ENCODE results near the gene ZSWIM6. TPM values are rescaled to one million over a fixed set of nuclear protein-coding genes. Genes with fewer than 3 reads are reported as not detected.

ZSWIM6 gene
- total and polyA plus RNA-seq, 2 experiments from 2014 or later: 9.0 to 12.7 TPM

DNA sequence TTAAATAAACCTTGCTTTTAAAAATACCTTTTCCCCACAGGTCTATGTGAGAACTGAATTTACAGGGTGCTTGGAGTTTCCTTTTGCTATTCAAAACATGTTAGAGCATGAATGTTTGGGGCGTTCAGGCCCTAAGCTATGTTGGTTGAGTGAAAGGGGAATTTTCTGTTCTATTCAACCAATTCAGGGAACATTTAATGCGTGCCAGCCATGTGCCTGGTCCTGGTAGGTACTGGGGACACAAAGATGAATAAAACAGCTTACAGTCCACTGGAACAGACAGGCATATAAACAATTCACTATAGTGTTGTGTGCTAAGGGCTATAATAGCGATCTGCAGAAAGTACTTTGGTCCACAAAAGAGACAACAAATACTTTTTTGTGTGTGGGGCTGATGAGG is 108.5 kb downstream of the ZSWIM6 start:
- peaks cover 14% of the 10 kb centered on the region for H3K9me3 ChIP-seq (ENCODE audit: low read depth)
- H2AFZ ChIP-seq: no peak overlapping the region
- WGBS (ENCODE audit: low lambda C conversion rate, missing lambda C conversion rate): 88% methylated on average over 3 of the region's 3 CpGs
- H4K20me1 ChIP-seq (ENCODE audit: insufficient read depth, poor library complexity, severe bottlenecking): peaks cover 18% of the 10 kb centered on the region
- no peak for TF ChIP-seq EZH2phosphoT487 (IDR thresholded peaks at IDR 0.05; ENCODE audit: low read depth, severe bottlenecking, unreplicated experiment)
- TF ChIP-seq, protein P1, sequence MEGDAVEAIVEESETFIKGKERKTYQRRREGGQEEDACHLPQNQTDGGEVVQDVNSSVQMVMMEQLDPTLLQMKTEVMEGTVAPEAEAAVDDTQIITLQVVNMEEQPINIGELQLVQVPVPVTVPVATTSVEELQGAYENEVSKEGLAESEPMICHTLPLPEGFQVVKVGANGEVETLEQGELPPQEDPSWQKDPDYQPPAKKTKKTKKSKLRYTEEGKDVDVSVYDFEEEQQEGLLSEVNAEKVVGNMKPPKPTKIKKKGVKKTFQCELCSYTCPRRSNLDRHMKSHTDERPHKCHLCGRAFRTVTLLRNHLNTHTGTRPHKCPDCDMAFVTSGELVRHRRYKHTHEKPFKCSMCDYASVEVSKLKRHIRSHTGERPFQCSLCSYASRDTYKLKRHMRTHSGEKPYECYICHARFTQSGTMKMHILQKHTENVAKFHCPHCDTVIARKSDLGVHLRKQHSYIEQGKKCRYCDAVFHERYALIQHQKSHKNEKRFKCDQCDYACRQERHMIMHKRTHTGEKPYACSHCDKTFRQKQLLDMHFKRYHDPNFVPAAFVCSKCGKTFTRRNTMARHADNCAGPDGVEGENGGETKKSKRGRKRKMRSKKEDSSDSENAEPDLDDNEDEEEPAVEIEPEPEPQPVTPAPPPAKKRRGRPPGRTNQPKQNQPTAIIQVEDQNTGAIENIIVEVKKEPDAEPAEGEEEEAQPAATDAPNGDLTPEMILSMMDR (IDR thresholded peaks at IDR 0.05; ENCODE audit: poor library complexity): no peak
- TF ChIP-seq EZH2 (IDR thresholded peaks at IDR 0.05; ENCODE audit: borderline replicate concordance): no peak
- no peak overlapping the region for H3K27ac ChIP-seq
- H3K4me2 ChIP-seq: no peak overlapping the region
- H3K36me3 ChIP-seq (replicated peaks; ENCODE audit: insufficient read depth, low read depth): no peaks in the 10 kb centered on the region
- peaks cover 88% of the 10 kb centered on the region for H3K79me2 ChIP-seq
- no peaks in the 10 kb centered on the region for H3K9me2 ChIP-seq (replicated peaks; ENCODE audit: insufficient read depth)
- H3K4me1 ChIP-seq (ENCODE audit: insufficient read depth): no peaks in the 10 kb centered on the region
- no peak overlapping the region for H3K4me3 ChIP-seq
- no peaks in the 10 kb centered on the region for H3K27me3 ChIP-seq
- no peak for DNase-seq (ENCODE audit: low spot score)

DNA sequence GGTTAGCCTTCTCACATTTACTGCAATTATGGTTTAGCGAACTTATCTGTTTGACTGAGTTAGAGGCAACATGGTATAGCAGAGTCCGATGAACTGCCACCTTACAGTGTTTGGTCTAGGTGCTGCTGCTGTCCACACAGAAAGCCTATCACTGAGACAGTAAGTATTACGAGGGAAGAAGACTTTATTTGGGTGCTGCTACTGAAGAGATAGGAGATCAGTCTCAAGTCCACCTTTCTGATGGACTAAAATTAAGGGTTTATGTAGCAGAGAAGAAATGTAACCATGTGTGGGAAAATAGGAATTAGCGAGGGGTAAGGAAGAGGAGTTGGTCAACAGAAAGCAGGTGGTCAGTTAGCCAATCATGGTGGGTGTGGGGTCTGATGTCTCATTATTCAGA is 109.7 kb downstream of the ZSWIM6 start:
- Histone ChIP-seq H3K4me2 (no peak overlapping the region), H3K9me3 (ENCODE audit: low read depth) (peaks cover 14% of the 10 kb centered on the region), H4K20me1 (ENCODE audit: insufficient read depth, poor library complexity, severe bottlenecking) (peaks cover 12% of the 10 kb centered on the region), H3K27ac (no peak overlapping the region), H3K9me2 (replicated peaks; ENCODE audit: insufficient read depth) (no peaks in the 10 kb centered on the region), H3K36me3 (replicated peaks; ENCODE audit: insufficient read depth, low read depth) (no peaks in the 10 kb centered on the region), H2AFZ (no peak overlapping the region), H3K79me2 (peaks cover 88% of the 10 kb centered on the region), H3K4me1 (ENCODE audit: insufficient read depth) (no peaks in the 10 kb centered on the region), H3K4me3 (no peak overlapping the region), H3K27me3 (no peaks in the 10 kb centered on the region)
- DNase-seq (ENCODE audit: low spot score): no peak
- TF ChIP-seq EZH2 (IDR thresholded peaks at IDR 0.05; ENCODE audit: borderline replicate concordance): no peak
- TF ChIP-seq, protein P1 (IDR thresholded peaks at IDR 0.05; ENCODE audit: poor library complexity): no peak
- over 99% methylated on average over 4 of the region's 4 CpGs for WGBS (ENCODE audit: low lambda C conversion rate, missing lambda C conversion rate)

DNA sequence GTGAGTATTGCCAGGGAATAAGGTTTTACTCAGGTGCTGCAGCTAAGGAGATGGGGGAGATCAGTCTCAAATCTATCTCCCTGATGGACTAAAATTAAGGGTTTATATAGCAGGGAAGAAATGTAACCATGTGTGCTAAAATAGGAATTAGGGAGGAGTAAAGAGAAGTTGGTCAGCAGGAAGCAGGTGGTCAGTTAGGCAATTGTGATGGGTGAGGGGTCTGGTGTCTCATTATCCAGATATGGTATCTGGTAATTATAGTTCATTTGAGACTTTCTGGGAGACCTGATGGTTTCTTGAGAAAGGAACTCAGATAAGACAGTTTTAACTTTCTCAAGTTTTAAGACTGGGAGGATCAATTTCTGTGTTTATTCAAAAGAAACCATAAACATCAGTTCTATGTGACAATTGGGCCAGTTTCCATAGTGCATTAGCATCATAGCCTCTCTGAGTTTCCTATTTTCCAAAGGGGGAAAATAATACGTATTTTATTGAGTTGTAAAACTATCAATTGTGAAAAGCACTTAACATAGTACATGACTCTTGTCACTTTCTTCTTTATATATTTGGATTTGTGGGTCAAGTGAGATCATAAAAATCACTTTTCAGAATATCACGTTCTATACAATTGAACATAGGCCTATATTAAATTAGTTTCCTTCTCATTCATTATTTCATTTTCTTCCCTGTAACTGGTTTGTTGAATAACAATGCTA is 115.9 kb downstream of the ZSWIM6 start:
- H3K9me3 ChIP-seq (ENCODE audit: low read depth): peaks cover 4% of the 10 kb centered on the region
- no peak for DNase-seq (ENCODE audit: low spot score)
- H3K79me2 ChIP-seq: peaks cover 83% of the 10 kb centered on the region
- no peak overlapping the region for H3K27ac ChIP-seq
- peaks cover 4% of the 10 kb centered on the region for H4K20me1 ChIP-seq (ENCODE audit: insufficient read depth, poor library complexity, severe bottlenecking)
- H3K36me3 ChIP-seq (replicated peaks; ENCODE audit: insufficient read depth, low read depth): no peaks in the 10 kb centered on the region
- H2AFZ ChIP-seq: no peak overlapping the region
- 88% methylated on average over 2 of the region's 2 CpGs for WGBS (ENCODE audit: low lambda C conversion rate, missing lambda C conversion rate)
- no peaks in the 10 kb centered on the region for H3K27me3 ChIP-seq
- no peaks in the 10 kb centered on the region for H3K4me1 ChIP-seq (ENCODE audit: insufficient read depth)
- no peaks in the 10 kb centered on the region for H3K9me2 ChIP-seq (replicated peaks; ENCODE audit: insufficient read depth)
- no peak overlapping the region for H3K4me3 ChIP-seq
- no peak overlapping the region for H3K4me2 ChIP-seq
- TF ChIP-seq EZH2phosphoT487 (IDR thresholded peaks at IDR 0.05; ENCODE audit: low read depth, severe bottlenecking, unreplicated experiment): no peak
- TF ChIP-seq, protein P1 (IDR thresholded peaks at IDR 0.05; ENCODE audit: poor library complexity): no peak
- TF ChIP-seq EZH2 (IDR thresholded peaks at IDR 0.05; ENCODE audit: borderline replicate concordance): no peak
